ENCODE measurements around the gene WDR82.

WDR82 gene

GRCh38 chr3:52306978-52307377 is 28.5 kb upstream of the WDR82 start:
- DNase-seq = no peak

GRCh38 chr3:52305926-52306325 is 27.5 kb upstream of the WDR82 start:
- no peak for DNase-seq

GRCh38 chr3:52303811-52304210 is 25.4 kb upstream of the WDR82 start:
- DNase-seq = no peak

GRCh38 chr3:52302426-52303145 is 24.1 kb upstream of the WDR82 start:
- no peak for DNase-seq

GRCh38 chr3:52299879-52300611 is 21.6 kb upstream of the WDR82 start:
- no peak for DNase-seq

GRCh38 chr3:52299247-52299878 is 20.9 kb upstream of the WDR82 start:
- DNase-seq = no peak

GRCh38 chr3:52298149-52299098 is 20.0 kb upstream of the WDR82 start:
- no peak for DNase-seq

- DNase-seq = no peak
Measured at GRCh38 chr3:52297242-52298148, 19.0 kb upstream of the WDR82 start.

GRCh38 chr3:52295671-52296208 is 17.3 kb upstream of the WDR82 start:
- DNase-seq = no peak

GRCh38 chr3:52294320-52295150 is 16.1 kb upstream of the WDR82 start:
- DNase-seq = no peak

- DNase-seq = no peak
Measured at GRCh38 chr3:52293491-52294319, 15.3 kb upstream of the WDR82 start.

GRCh38 chr3:52292247-52293065 is 14.0 kb upstream of the WDR82 start:
- no peak for DNase-seq

GRCh38 chr3:52291508-52292181 is 13.2 kb upstream of the WDR82 start:
- peak; percentile 56 to 64 for DNase-seq

- no peak for DNase-seq
Measured at GRCh38 chr3:52290596-52291507, 12.4 kb upstream of the WDR82 start.

GRCh38 chr3:52289747-52290595 is 11.5 kb upstream of the WDR82 start:
- DNase-seq = no peak

- no peak for DNase-seq
Measured at GRCh38 chr3:52289338-52289746, 10.9 kb upstream of the WDR82 start.
